H9 (cell line): ENCODE data around the gene LPIN2. TPM values are rescaled to one million over a fixed set of nuclear protein-coding genes. Genes with fewer than 3 reads are reported as not detected.

Experiments used
- DNase-seq: peaks from one replicate; pipeline ENCODE4 v3.0.0-alpha.2; 2017
- H2AFZ ChIP-seq: one replicate; pipeline ENCODE4 v1.6.1; 2013; ENCODE audit warnings: mild to moderate bottlenecking, low read length, control low read depth, moderate library complexity
- H2AK5ac ChIP-seq: 2 replicates; pipeline ENCODE4 v1.6.1; 2013; ENCODE audit warnings: low read length, control low read depth, mixed read lengths; ENCODE audit not compliant: insufficient read length
- H2BK120ac ChIP-seq: one replicate; pipeline ENCODE4 v1.6.1; 2013; ENCODE audit warnings: low read depth, mild to moderate bottlenecking, low read length, control low read depth, inconsistent platforms; ENCODE audit not compliant: poor library complexity, severe bottlenecking
- H2BK12ac ChIP-seq: 2 replicates; pipeline ENCODE4 v1.6.1; 2013; ENCODE audit warnings: low read length, control low read depth, mixed read lengths, low read depth; ENCODE audit not compliant: insufficient read length
- H2BK15ac ChIP-seq: 2 replicates; pipeline ENCODE4 v1.6.1; 2013; ENCODE audit warnings: low read depth, low read length, control low read depth
- H2BK20ac ChIP-seq: one replicate; pipeline ENCODE4 v1.6.1; 2013; ENCODE audit warnings: low read depth, mild to moderate bottlenecking, low read length, control low read depth, inconsistent platforms; ENCODE audit not compliant: poor library complexity, severe bottlenecking
- H2BK5ac ChIP-seq: 2 replicates; pipeline ENCODE4 v1.6.1; 2013; ENCODE audit warnings: low read length, control low read depth, mixed read lengths; ENCODE audit not compliant: insufficient read length
- H3K14ac ChIP-seq: 2 replicates; pipeline ENCODE4 v1.6.1; 2013; ENCODE audit warnings: low read length, control low read depth; ENCODE audit not compliant: insufficient read depth
- H3K18ac ChIP-seq: 2 replicates; pipeline ENCODE4 v1.6.1; 2013; ENCODE audit warnings: low read depth, mild to moderate bottlenecking, mixed read lengths, low read length, control low read depth; ENCODE audit not compliant: insufficient read length
- H3K23ac ChIP-seq: 2 replicates; pipeline ENCODE4 v1.6.1; 2013; ENCODE audit warnings: low read length, control low read depth, mixed read lengths, low read depth; ENCODE audit not compliant: insufficient read length
- H3K23me2 ChIP-seq: 2 replicates; pipeline ENCODE4 v1.6.1; 2013; ENCODE audit warnings: low read depth, mild to moderate bottlenecking, mixed read lengths, low read length, control low read depth; ENCODE audit not compliant: insufficient read length, poor library complexity, severe bottlenecking
- H3K27ac ChIP-seq: 2 replicates; pipeline ENCODE4 v1.5.1; 2013; ENCODE audit warnings: low read length, control low read depth, mixed read lengths, low read depth; ENCODE audit not compliant: insufficient read length
- H3K27me3 ChIP-seq: 2 replicates; pipeline ENCODE4 v1.6.1; 2013; ENCODE audit warnings: low read length, control low read depth, inconsistent platforms; ENCODE audit not compliant: insufficient read depth
- H3K4ac ChIP-seq: 2 replicates; pipeline ENCODE4 v1.6.1; 2013; ENCODE audit warnings: low read depth, mild to moderate bottlenecking, control low read depth, inconsistent platforms, low read length, moderate library complexity
- H3K4me1 ChIP-seq: 2 replicates; pipeline ENCODE4 v1.6.1; 2013; ENCODE audit warnings: low read length, control low read depth, inconsistent platforms; ENCODE audit not compliant: insufficient read depth
- H3K4me2 ChIP-seq: 2 replicates; pipeline ENCODE4 v1.6.1; 2013; ENCODE audit warnings: low read length, control low read depth, mixed read lengths; ENCODE audit not compliant: insufficient read length, insufficient read depth
- H3K56ac ChIP-seq: 2 replicates; pipeline ENCODE4 v1.6.1; 2013; ENCODE audit warnings: low read depth, mild to moderate bottlenecking, mixed read lengths, low read length, control low read depth; ENCODE audit not compliant: insufficient read length
- H3K79me1 ChIP-seq: 2 replicates; pipeline ENCODE4 v1.6.1; 2013; ENCODE audit warnings: low read depth, mild to moderate bottlenecking, moderate library complexity, low read length, control low read depth, inconsistent platforms; ENCODE audit not compliant: insufficient read depth, poor library complexity, severe bottlenecking
- H3K79me2 ChIP-seq: 2 replicates; pipeline ENCODE4 v1.6.1; 2013; ENCODE audit warnings: low read length, control low read depth, inconsistent platforms; ENCODE audit not compliant: insufficient read depth
- H3K9ac ChIP-seq: 2 replicates; pipeline ENCODE4 v1.6.1; 2013; ENCODE audit warnings: low read length, control low read depth, mixed read lengths; ENCODE audit not compliant: insufficient read length; ENCODE audit errors: extremely low read depth
- H3K9me3 ChIP-seq: one replicate; pipeline ENCODE4 v1.6.1; 2013; ENCODE audit warnings: low read depth, low read length, inconsistent platforms; ENCODE audit not compliant: control insufficient read depth
- H3T11ph ChIP-seq: one replicate; pipeline ENCODE4 v1.6.1; 2013; ENCODE audit warnings: mild to moderate bottlenecking, low read length, control low read depth, inconsistent platforms
- H4K20me1 ChIP-seq: one replicate; pipeline ENCODE4 v1.6.1; 2013; ENCODE audit not compliant: control insufficient read depth, insufficient read length, insufficient read depth
- H4K5ac ChIP-seq: 2 replicates; pipeline ENCODE4 v1.6.1; 2013; ENCODE audit warnings: low read depth, mild to moderate bottlenecking, mixed read lengths, low read length, control low read depth; ENCODE audit not compliant: insufficient read length
- H4K8ac ChIP-seq: replicated peaks from 2 replicates; pipeline ENCODE4 v1.6.1; 2013; ENCODE audit warnings: low read length, control low read depth, mixed read lengths, low read depth; ENCODE audit not compliant: insufficient read length
- H4K91ac ChIP-seq: 2 replicates; pipeline ENCODE4 v1.6.1; 2013; ENCODE audit warnings: low read depth, mild to moderate bottlenecking, moderate library complexity, mixed read lengths, low read length, control low read depth; ENCODE audit not compliant: insufficient read length
- H3K27ac Mint-ChIP-seq, 3 experiments: 2 replicates in 2 of 3; 3 replicates in 1 of 3; pipeline ENCODE4 v1.8.0; 2020 to 2021; ENCODE audit warnings: mixed read lengths in 3 of 3, mild to moderate bottlenecking in 1 of 3, moderate library complexity in 1 of 3
- H3K27me3 Mint-ChIP-seq: 2 replicates; pipeline ENCODE4 v1.8.0; 2021; ENCODE audit warnings: low read depth, mild to moderate bottlenecking, moderate library complexity, mixed read lengths
- H3K36me3 Mint-ChIP-seq, 3 experiments: 2 replicates in 2 of 3; 3 replicates in 1 of 3; pipeline ENCODE4 v1.8.0; 2020 to 2021; ENCODE audit warnings: low read depth in 3 of 3, mixed read lengths in 3 of 3; ENCODE audit not compliant: insufficient read depth in 1 of 3
- H3K4me1 Mint-ChIP-seq, 2 experiments: 2 replicates each; pipeline ENCODE4 v1.8.0; 2020; ENCODE audit warnings: mixed read lengths in 2 of 2
- H3K4me3 Mint-ChIP-seq, 2 experiments: 2 replicates in 1 of 2; 3 replicates in 1 of 2; pipeline ENCODE4 v1.8.0; 2020 to 2021; ENCODE audit warnings: mild to moderate bottlenecking in 2 of 2, mixed read lengths in 2 of 2, moderate library complexity in 1 of 2
- H3K9me3 Mint-ChIP-seq, 2 experiments: 2 replicates in 1 of 2; 3 replicates in 1 of 2; pipeline ENCODE4 v1.8.0; 2020; ENCODE audit warnings: mild to moderate bottlenecking in 2 of 2, mixed read lengths in 2 of 2, moderate library complexity in 1 of 2
- WGBS: extraction: QIAGEN DNeasy Blood & Tissue Kit; methylation state at CpG from one replicate; pipeline ENCODE4 v1.1.7; 2013; ENCODE audit warnings: missing lambda C conversion rate, low lambda C conversion rate, mixed read lengths; ENCODE audit not compliant: insufficient read length; ENCODE audit errors: extremely low coverage; 5-methylcytosine and 5-hydroxymethylcytosine counted together
- total RNA-seq: library from RNA; stranded (reverse); gene quantifications from 2 replicates; pipeline ENCODE4 v1.2.1, GENCODE V29; 2021
- TF ChIP-seq, protein P1 (sequence below): fragments of 200-600 bp; sonication (generic); conservative IDR thresholded peaks from 3 replicates; pipeline ENCODE4 v1.8.0; 2021; ENCODE audit warnings: antibody characterized with exemption, mild to moderate bottlenecking

The LPIN2 gene
- total RNA-seq, 1 experiment from 2014 or later = 9.2 TPM

DNA sequence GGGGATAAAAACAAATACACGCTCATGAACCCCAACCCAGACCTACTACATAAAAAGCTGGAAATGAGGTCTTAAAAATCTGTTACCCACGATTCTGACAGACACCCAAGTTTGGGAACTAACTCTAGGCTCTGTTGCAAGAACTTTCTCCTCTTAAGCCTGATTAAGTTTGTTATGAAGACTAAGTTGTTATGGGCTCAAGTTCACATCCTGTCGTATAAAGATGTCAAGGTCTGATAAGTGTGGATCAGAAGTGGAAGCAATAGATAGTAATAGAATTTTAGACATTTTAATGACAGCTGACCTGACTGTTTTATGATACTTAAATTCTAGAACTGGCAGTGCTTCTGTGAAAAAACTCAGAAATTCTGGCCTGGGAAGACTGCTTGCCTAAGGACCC, 43.2 kb downstream of the LPIN2 start:
- no peak overlapping the region for H2AK5ac ChIP-seq
- no peak overlapping the region for H3K9ac ChIP-seq
- H4K8ac ChIP-seq = no peak overlapping the region
- no peak overlapping the region for H3K23ac ChIP-seq
- Mint-ChIP-seq H3K27me3 (no peaks in the 10 kb centered on the region), H3K27ac (no peak overlapping the region), H3K36me3 (no peaks in the 10 kb centered on the region), H3K4me3 (no peak overlapping the region), H3K9me3 (no peaks in the 10 kb centered on the region), H3K4me1 (peaks cover 30 to 33% of the 10 kb centered on the region in 2 experiments)
- H4K5ac ChIP-seq = no peak overlapping the region
- no peaks in the 10 kb centered on the region for H3K9me3 ChIP-seq
- H3K14ac ChIP-seq = no peak overlapping the region
- no peaks in the 10 kb centered on the region for H3K27me3 ChIP-seq
- H2AFZ ChIP-seq = no peak overlapping the region
- H3K56ac ChIP-seq = no peak overlapping the region
- H4K20me1 ChIP-seq = no peaks in the 10 kb centered on the region
- H3T11ph ChIP-seq = no peak overlapping the region
- H3K27ac ChIP-seq = no peak overlapping the region
- H2BK12ac ChIP-seq = no peak overlapping the region
- H3K79me1 ChIP-seq = no peaks in the 10 kb centered on the region
- 0 out of 2 replicates have a peak, but pooled peaks cover 2% of the 10 kb centered on the region for H3K79me2 ChIP-seq
- no peak overlapping the region for H2BK120ac ChIP-seq
- no peak overlapping the region for H3K4me2 ChIP-seq
- no CpG with 5 or more reads among the region's 3 CpGs for WGBS
- TF ChIP-seq, protein P1, sequence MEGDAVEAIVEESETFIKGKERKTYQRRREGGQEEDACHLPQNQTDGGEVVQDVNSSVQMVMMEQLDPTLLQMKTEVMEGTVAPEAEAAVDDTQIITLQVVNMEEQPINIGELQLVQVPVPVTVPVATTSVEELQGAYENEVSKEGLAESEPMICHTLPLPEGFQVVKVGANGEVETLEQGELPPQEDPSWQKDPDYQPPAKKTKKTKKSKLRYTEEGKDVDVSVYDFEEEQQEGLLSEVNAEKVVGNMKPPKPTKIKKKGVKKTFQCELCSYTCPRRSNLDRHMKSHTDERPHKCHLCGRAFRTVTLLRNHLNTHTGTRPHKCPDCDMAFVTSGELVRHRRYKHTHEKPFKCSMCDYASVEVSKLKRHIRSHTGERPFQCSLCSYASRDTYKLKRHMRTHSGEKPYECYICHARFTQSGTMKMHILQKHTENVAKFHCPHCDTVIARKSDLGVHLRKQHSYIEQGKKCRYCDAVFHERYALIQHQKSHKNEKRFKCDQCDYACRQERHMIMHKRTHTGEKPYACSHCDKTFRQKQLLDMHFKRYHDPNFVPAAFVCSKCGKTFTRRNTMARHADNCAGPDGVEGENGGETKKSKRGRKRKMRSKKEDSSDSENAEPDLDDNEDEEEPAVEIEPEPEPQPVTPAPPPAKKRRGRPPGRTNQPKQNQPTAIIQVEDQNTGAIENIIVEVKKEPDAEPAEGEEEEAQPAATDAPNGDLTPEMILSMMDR = no peak
- H2BK5ac ChIP-seq = no peak overlapping the region
- H3K23me2 ChIP-seq = no peaks in the 10 kb centered on the region
- H2BK15ac ChIP-seq = no peak overlapping the region
- H4K91ac ChIP-seq = no peak overlapping the region
- H3K4me1 ChIP-seq = peaks cover 3% of the 10 kb centered on the region; the same call in 1 of the 2 replicates
- H3K18ac ChIP-seq = no peak overlapping the region
- H3K4ac ChIP-seq = no peak overlapping the region
- no peak for DNase-seq
- H2BK20ac ChIP-seq = no peak overlapping the region
